HG03135 (cell line): ENCODE measurements around the gene PPIP5K1.

Experiments
- ATAC-seq: cut with Tn5 transposase; IDR thresholded peaks from one replicate; pipeline ENCODE4 v1.9.1; 2021; ENCODE audit warnings: mild to moderate bottlenecking, moderate library complexity; ENCODE audit not compliant: unreplicated experiment

The PPIP5K1 gene

DNA sequence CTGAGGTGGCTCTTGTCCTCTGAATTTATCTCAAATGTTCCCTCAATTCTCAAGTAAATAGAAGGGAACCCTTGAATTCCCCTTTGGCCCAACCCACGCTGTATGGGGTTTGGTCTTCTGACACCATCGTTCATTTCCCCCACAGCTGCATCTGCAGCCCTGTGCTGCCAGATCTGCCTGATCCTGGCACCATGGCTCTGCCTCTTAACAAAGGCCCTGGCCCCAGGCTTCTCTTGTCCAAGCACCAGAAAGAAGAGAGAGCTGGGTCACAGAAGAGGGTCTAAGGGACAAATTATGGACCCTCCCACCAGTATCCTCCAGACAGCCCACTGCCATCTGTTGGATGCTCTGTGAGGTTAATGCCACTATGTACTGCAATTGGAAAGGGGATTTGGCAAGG is 70.8 kb downstream of the PPIP5K1 start:
- ATAC-seq, result no peak

DNA sequence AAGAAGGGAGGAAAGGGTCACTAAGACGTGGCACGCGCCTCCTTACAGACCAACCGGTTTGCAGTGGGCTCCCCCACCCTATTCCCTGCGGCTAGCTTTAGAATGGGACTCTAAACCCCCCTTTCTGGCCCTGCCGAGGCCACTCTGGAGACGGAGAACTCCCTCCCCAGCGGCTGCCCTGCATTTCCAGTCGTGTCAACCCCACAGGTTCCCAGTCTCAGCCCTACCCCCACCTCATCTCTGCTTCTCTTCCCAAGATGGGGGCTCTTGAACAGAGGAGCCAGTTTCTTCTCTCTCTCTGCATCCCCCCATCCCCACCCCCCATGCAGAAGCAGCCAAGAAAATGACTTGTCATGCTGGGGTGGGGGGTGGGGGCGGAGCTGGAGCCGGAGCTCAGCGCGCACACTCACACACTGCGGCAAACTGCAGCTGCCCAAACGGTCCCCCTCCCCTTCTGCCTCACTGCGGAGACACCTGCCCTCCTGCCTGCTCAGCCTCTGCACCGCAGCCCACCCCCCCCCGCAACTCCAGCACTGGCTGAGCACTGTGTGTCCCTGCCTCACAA is 71.7 kb downstream of the PPIP5K1 start:
- ATAC-seq, result no peak

DNA sequence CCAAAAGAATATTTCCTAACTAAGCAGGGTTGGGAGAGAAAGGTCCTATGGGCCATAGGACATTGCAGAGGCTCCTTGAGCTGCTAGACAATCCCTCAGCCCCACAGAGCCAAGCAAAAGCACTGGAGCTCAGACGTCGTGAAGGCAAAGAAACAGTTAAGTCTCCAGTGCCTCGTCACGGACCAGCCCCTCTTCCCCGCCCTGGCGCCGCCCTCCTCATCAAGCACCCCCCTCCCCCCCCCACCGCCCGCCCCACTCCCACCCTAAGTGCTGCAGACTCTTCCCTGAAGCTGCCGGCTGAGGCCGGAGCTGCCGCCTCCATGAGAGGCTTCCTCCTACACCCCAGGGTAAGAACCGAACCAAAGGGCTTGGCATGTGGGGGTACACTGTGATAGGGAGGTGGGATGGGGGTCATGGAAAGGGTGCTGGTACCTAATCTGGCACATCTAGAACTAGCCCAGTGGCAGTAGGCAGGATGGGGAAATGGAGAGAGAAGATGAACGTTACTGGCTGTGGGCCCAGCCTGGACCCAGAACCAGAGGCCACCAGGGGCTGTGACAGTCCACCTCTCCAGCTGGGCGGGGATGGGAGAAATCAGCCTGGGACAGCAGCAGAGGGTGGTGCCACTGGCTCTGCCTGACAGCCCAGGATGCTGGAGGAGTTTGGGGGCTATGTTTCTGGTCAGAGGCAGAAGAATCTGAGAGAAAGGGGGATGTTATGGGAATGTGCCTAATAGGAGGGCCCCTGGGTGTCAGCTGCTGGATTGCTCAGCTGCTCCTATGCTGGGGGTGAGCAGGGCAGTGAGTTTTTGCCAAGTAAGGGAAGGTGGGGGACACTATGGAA is 72.4 kb downstream of the PPIP5K1 start, which contains the start of gene MAP1A:
Gene MAP1A (plus strand): TSS at position 255 of the 843 bp plus-strand sequence. CDS start 3,866 bp downstream, outside the sequence.
- no peak for ATAC-seq

DNA sequence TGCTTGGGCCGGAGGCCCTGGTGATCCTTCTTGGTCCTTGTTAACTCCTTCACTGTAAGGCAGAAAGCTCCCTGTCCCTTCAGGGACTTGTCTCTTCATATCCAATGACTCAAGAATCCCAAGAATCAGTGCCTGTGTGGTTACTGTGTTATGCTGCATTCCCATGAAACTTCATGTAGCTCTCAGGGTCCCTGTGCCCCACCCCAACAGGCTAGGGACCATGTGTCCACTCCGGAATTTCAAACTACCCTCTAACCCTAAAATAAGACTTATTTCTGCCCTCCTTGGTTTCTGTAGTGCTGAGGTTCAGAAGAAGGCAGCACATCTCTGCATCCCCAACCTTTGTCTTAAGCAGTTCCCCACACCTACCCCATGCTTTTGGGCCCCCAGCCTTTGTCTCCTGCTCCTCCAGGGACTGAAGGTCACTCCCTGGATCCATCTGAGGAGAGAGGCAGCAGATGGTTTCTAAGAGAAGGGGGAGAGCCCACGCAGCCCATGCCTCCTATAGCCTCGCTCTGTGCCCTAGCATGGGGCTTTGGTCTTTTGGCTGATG is 73.1 kb downstream of the PPIP5K1 start:
- no peak for ATAC-seq

DNA sequence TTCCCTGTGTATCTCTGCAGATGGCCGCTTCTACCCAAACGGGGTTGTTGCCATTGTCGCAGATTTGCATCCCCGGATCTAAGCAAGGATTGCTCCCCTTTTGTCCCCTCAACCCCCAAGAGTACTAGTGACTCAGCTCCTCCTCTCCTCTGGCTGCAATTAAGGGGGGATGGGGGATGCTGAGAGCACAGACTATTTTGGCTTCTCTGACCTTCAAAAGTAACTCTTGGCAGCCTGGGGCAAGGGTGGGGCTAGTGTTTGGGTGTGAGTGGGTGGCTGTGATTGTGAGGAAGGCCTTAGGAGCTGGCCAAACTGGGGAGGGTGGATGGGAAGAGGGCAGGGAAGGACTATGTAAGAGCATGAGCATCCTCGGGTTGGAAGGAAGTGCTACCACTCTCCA is 73.8 kb downstream of the PPIP5K1 start:
- no peak for ATAC-seq

DNA sequence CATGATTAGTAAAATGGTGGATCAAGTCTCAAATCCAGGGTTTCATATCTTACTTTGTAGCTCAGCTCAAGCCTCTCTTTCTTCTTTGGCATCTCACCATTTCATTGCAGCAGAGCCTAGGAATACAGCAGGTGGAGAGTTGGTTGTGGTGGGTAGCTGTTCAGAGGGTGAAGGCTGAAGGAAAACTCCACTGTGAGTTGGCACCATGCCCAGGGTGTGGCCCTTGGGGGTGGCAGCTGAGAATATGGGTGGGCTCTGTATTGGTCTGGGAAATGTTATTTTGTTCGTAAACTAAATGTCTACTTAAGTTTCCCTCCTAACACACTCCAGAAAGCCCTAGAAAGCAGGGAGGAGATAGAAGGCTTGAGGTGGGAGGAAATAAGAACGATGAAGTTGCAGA is 74.3 kb downstream of the PPIP5K1 start:
- ATAC-seq, result no peak

DNA sequence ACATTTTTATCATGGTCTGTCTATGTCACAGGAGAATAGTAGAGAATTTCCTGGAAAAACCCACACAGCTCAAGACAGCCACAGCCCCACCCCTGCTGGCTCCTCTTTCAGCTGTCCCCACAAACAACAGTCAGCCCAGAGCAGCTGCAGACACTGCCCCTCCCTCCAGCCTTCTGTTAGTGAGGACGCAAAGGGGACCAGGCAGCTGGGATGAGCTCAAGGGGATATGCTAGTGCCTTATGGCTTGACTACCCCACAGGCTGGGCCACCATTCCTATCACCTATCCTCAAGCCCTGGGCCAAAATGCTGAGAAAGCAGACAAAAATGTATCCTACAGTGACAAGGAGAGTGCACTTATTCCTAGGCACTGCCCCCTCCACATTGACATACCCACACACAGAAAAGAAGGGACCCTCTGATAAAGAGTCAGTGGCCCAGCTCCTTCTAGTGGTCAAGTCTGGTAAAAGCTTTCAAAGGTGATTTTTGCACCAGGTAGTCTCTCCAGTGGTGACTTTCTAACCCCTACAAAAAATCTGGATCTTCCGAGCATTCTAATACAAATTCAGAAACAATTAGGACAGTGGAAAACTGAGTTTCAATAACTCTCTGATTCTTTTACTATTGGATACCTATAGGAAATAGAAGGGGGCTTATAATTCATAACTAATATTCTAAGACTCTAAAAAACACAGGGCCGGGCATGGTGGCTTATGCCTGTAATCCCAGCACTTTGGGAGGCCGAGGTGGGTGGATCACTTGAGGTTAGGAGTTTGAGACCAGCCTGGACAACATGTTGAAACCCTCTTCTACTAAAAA is 75.6 kb downstream of the PPIP5K1 start:
- no peak for ATAC-seq

DNA sequence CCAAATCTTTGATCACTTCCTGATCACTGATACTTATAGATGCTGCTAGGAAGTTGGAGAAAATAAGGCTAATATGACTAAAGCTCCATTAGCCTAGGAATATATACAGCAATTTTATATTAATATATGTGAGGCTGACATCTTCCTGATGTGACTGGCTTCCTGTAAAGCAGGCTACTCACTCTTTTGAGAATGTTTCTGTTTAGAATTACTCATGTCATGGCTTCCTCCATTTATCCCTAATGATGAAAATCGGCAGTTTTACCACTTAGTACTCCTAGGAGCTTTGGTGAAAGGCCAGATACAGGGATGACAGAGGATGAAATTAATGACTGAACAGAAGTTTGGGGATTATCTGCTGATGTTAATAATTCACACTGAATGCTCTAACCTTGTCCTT is 76.5 kb downstream of the PPIP5K1 start:
- no peak for ATAC-seq

DNA sequence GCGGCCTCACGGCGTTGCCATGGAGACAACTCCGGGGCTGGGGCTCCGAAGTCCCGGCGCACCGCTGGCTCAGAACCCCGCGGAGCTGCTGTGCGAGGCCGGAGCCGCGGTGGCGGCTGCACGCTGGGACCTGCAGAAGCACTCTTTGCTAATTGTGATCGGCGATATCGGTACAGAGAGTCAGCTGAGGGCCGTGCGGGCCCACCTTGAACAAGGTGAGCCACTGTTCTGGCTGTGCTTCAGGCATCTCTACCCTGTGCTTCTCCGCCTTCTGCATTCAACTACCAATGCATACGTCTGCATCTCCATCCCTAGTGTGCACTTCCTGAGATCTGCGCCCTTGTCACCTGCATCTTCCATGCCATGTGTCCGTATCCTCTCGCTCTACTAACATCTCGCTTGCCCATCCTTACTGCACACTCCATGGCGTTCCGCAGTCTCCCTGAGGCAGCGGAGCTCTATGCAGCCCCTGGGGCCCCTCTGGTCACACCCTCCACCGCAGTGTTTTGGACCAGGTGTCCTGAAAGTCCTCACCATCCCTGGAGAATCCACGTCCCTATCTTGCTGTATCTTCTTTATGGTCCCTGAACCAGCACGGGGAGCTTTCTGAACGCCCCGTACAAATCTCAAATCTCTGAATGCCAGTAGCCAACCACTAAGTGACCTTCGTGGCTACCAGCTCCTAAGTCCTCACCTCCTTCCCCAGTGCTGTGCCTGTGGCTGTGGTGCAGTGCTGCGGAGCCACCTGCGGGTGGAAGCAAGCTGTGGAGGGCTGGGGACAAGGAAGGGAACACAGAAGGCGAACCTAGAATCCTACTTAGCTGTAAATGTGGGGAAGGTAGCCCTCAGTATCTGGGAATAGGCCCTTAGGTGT is 78.8 kb downstream of the PPIP5K1 start:
- no peak for ATAC-seq

DNA sequence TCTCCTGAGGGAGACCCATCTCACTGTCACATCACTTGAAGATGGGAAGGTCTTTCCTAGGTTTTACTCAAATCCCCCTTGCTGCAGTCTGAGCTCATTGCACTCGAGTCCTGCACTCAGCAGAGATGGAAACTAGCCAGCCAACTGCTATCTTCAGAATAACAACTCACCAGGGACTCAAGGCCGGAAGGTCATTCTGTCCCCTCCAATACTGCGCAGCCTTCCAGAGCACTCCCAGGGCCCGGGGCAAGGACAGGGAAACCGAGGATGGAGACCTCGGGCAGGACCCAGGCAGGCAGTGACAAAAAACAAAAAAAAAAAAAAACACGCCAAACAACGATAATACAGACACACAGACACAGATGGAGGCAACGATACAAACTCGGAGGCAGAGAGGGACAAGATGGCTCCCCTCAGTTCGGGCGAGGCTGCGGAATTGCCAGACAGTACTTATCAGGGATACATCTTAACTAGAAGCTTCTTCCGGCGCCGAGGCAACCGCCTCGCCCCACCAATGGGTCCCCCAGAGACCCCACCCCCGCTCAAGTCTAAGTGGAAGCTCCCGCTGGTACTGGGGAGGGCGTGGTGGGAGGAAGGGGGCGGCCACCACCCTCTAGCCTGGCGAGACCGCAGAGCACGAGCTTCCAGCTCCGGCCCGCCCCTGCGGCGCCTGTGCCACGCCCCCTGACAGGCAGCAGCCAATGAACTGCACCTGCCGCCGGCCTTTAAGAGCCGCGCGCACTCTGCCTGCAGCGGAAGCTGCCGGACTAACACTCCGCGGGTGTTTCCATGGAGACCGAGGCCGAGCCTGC is 79.6 kb downstream of the PPIP5K1 start:
- peak; percentile 95 for ATAC-seq

DNA sequence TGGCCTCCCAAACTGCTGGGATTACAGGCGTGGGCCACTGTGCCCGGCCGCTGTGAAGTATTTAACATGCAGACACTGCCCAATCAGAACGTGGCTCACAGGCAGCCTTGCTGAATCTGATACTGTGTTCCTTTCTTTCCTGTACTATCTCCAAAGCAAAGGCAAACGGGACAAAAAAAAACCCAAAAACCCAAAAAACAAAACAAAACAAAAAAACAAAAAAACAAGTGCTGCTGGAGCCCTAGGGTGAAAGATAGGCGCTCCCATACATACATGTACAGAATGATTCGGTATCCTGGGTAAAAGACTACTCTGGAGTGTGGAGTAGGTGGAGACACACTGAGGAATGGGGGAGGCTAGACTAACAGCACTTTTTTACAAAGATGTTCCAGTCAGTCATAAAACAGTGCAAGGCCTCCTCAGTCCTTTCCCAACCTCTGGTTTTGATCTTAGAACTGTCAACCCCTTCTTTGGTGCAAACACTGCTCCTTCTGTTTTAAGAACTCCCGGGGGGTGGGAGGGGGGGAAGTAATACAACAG is 80.3 kb downstream of the PPIP5K1 start:
- no peak for ATAC-seq

DNA sequence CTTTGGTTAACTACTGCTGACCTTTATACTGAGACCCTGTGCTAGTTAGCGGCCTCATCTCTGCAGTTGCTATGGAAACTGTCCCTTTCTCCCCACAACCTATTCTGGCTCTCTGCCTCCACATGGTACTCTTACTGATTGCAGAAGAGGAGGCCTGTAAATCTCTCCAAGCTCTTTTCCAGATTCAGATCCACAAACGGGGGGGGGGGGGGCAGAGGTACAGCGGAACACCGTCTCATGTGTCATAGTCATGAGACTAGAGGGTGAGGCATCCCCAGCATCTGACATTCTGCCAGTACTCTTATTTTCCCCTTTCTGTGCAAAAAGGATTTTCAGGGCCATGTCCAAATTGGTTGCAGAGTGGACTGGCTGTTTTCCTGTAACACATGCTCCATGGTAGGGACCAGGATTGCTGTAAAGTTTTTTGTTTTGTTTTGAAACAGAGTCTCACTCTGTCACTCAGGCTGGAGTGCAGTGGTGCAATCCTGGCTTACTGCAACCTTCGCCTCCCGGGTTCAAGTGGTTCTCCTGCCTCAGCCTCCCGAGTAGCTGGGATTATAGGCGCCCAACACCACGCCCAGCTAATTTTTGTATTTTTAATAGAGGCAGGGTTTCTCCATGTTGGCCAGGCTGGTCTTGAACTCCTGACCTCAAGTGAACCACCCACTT is 80.9 kb downstream of the PPIP5K1 start:
- no peak for ATAC-seq

DNA sequence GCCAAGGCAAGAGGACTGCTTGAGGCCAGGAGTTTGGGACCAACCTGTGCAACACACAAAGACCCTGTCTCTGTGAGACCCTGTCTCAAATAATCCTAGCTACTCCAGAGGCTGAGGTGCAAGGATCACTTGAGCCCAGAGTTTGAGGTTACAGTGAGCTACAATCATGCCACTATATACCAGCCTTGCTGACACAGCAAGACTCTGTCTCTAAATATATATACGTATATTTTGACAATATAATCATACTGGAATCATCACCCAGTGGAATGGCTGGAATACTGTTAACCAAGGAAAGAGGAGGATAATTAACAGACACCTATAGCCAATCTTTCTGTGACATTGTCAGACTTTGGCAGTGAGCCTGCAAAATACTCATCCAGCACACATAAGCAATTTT is 81.6 kb downstream of the PPIP5K1 start:
- ATAC-seq, result no peak

DNA sequence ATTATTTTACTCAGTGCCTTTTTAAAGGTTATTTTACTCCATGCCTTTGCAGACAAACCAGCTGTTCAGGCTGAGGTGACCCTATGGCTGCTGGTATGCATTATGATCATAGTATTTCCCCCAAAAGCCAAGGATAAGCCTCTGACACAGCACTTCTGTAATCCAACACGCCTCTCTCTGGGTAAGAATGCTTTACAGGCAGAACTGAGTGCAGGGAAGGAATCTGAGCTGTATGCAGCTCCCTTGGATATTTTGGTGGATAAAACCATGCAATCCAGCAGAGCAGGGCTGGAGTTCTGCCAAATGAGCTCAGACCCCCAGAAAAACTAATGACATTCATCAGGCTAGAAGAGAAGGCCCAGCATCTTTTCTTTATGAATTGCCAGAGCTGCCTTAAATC is 84.3 kb downstream of the PPIP5K1 start:
- no peak for ATAC-seq

DNA sequence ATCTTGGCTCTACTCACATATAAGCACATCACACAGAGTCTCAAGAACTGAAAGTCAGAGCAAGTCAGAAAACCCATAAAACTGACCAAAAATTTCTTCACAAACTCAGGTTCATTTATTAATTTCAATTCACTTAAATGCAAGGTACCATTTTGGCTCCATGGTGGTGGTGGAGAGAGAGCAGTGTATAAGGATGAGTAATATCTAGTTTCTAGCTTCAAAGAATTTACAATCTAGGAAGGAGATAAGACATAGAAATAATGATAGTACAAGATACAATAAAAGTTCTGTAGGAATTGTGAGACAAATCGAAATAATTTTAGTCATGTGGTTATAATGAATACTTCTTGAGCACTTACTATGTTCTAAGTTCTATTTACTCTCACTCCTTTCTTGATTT is 90.4 kb downstream of the PPIP5K1 start:
- ATAC-seq, result no peak

DNA sequence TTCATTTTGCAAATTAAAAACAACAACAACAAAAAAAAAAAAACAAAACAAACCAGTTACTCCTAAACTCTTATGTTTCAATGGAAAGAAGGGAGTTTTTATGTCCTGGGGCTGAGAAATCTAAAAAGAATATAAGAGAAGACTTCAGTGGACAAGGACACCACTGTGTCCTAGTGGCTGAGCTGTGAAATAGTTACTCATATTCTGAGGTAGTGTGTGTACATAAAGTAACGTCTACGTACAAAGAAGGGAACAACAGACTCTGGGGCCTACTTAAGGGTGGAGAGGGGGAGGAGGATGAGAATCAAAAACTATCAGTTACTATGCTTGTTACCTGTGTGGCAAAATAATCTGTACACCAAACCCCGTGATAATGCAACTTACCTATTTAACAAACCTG is 91.0 kb downstream of the PPIP5K1 start:
- no peak for ATAC-seq

DNA sequence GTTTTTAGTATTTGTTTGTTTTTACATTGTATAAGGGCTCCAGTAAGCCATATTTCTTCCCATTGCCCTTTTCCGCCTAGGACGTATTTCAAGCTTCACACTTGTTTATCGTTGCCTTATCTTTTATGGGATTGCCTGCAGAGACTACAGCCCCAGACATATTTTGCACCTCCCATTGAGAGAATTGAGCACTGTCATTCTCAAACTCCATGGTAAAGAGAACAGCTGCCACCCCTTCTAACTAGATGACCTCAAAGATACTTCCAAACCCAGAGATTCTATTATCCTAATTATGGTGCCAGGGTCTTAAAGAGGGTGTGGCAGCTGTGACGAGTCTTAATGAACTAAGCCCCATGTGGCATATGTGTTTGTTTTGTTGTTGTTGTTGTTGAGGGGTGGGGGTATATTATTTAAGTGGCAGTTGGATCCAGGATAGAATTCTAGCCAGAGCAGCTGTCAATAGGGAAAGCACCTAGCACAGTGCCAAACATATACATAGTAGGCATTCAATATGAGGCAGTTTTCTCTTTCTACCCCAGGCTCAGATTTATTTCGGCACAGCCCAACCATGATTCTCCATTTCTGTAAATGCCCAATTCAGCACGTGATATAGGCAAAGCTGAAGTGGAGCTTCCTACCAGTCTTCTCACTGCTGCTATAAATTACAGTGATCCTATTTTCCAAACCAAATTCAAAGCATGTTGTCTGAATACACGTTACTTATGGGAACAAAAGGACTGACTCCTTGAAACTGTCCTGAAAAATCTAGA is 96.1 kb downstream of the PPIP5K1 start:
- no peak for ATAC-seq
